ENCODE data around the gene JADE2.

GRCh38 chr5:134568337-134568700 lies 42.8 kb downstream of the JADE2 start:
- TF ChIP-seq CTCF (IDR thresholded peaks at IDR 0.05; ENCODE audit: low read depth, low read length) (no peak), POLR2A (IDR thresholded peaks at IDR 0.05; ENCODE audit: extremely low read depth, insufficient read length) (no peak)

Measured in NB4 (cell line).